ENCODE data around the gene LSM14A. TPM values are rescaled to one million over a fixed set of nuclear protein-coding genes. Genes with fewer than 3 reads are reported as not detected.

LSM14A gene
- total RNA-seq, 1 experiment from 2014 or later = 199 TPM

GRCh38 chr19:34274827-34275625 is 102.7 kb downstream of the LSM14A start:
- no peaks in the 10 kb centered on the region for H3K23me2 ChIP-seq (ENCODE audit: insufficient read length, low read depth, low read length, poor library complexity, severe bottlenecking)
- Mint-ChIP-seq H3K27ac (peak overlapping the region in 2 of 3 experiments; percentile 3 to 71; a peak in 3 of 7 replicates), H3K4me3 (no peak overlapping the region), H3K4me1 (peaks cover 12% of the 10 kb centered on the region in 2 experiments), H3K9me3 (no peaks in the 10 kb centered on the region), H3K36me3 (ENCODE audit: insufficient read depth in 1 of 3, low read depth in 3 of 3) (peaks cover 2 to 8% (median 6%) of the 10 kb centered on the region in 3 experiments; a peak in 5 of 7 replicates), H3K27me3 (ENCODE audit: low read depth) (no peaks in the 10 kb centered on the region)
- WGBS (ENCODE audit: extremely low coverage, insufficient read length, low lambda C conversion rate) = no CpG with 5 or more reads among the region's 4 CpGs
- H3K9ac ChIP-seq (ENCODE audit: extremely low read depth, insufficient read length, low read length) = no peak overlapping the region
- H3K27me3 ChIP-seq (ENCODE audit: insufficient read depth, low read length) = no peaks in the 10 kb centered on the region
- no peak overlapping the region for H3K56ac ChIP-seq (ENCODE audit: insufficient read length, low read depth, low read length)
- no peak overlapping the region for H3K14ac ChIP-seq (ENCODE audit: insufficient read depth, low read length)
- H2BK120ac ChIP-seq (ENCODE audit: low read depth, low read length, poor library complexity, severe bottlenecking) = no peak overlapping the region
- H2BK12ac ChIP-seq (ENCODE audit: insufficient read length, low read depth, low read length) = no peak overlapping the region
- H3K18ac ChIP-seq (ENCODE audit: insufficient read length, low read depth, low read length) = no peak overlapping the region
- TF ChIP-seq CTCF (conservative IDR thresholded peaks at IDR 0.05) = no peak
- no peaks in the 10 kb centered on the region for H3K79me1 ChIP-seq (ENCODE audit: insufficient read depth, low read depth, low read length, poor library complexity, severe bottlenecking)
- H3K79me2 ChIP-seq (ENCODE audit: insufficient read depth, low read length) = no peaks in the 10 kb centered on the region; the same call in none of the 2 replicates
- no peak overlapping the region for H2BK15ac ChIP-seq (ENCODE audit: low read depth, low read length)
- no peak overlapping the region for H3K23ac ChIP-seq (ENCODE audit: insufficient read length, low read depth, low read length)
- no peak overlapping the region for H2BK5ac ChIP-seq (ENCODE audit: insufficient read length, low read length)
- no peak overlapping the region for H3K4ac ChIP-seq (ENCODE audit: low read depth, low read length)
- no peak overlapping the region for H2BK20ac ChIP-seq (ENCODE audit: low read depth, low read length, poor library complexity, severe bottlenecking)
- no peaks in the 10 kb centered on the region for H4K20me1 ChIP-seq (ENCODE audit: control insufficient read depth, insufficient read depth, insufficient read length)
- no peaks in the 10 kb centered on the region for H3K4me1 ChIP-seq (ENCODE audit: insufficient read depth, low read length)
- no peak overlapping the region for H3T11ph ChIP-seq (ENCODE audit: low read length)
- H2AK5ac ChIP-seq (ENCODE audit: insufficient read length, low read length) = no peak overlapping the region
- H3K27ac ChIP-seq (ENCODE audit: insufficient read length, low read depth, low read length) = no peak overlapping the region
- H3K4me2 ChIP-seq (ENCODE audit: insufficient read depth, insufficient read length, low read length) = no peak overlapping the region
- no peak overlapping the region for H4K5ac ChIP-seq (ENCODE audit: insufficient read length, low read depth, low read length)
- H4K91ac ChIP-seq (ENCODE audit: insufficient read length, low read depth, low read length) = no peak overlapping the region
- no peaks in the 10 kb centered on the region for H3K9me3 ChIP-seq (ENCODE audit: control insufficient read depth, low read depth, low read length)
- H2AFZ ChIP-seq (ENCODE audit: low read length) = no peak overlapping the region
- no peak for DNase-seq
- H4K8ac ChIP-seq (replicated peaks; ENCODE audit: insufficient read length, low read depth, low read length) = no peak overlapping the region

Data from H9 (cell line).